MM.1S (cell line): Measurements from ENCODE around the gene ZNF546.

Experiments used
- EZH2 ChIP-seq: fragments of 300-600 bp; sonication (generic); optimal IDR thresholded peaks from 2 replicates; pipeline ENCODE3; 2017; ENCODE audit warnings: low read depth, mild to moderate bottlenecking, antibody characterized with exemption, low read length, mixed read lengths
- EZH2phosphoT487 ChIP-seq: fragments of 300-600 bp; sonication (generic); IDR thresholded peaks from 2 replicates; pipeline ENCODE4 v1.6.1; 2018; ENCODE audit warnings: antibody characterized with exemption, low read length
- TF ChIP-seq, protein P1 (sequence below): fragments of 300-600 bp; sonication (generic); IDR thresholded peaks from 2 replicates; pipeline ENCODE4 v1.5.1; 2016; ENCODE audit warnings: antibody characterized with exemption, low read length, mixed read lengths

DNA sequence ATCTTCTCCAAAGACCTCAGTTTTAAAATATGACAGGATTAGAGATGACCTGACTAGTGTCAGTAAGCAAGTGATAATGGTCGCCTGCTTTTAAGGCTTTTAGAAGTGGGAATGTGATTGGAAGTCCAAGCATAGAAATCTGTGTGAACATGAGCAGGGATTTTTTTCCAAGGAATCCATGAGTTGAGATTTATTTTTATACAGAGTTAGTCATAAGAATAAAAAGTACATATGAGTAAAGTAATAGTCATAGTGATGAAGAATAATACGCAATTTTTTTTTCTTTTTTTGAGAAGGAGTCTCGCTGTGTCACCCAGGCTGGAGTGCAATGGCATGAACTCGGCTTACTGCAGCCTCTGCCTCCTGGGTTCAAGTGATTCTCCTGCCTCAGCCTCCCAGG lies 1.6 kb downstream of the ZNF546 start:
- TF ChIP-seq EZH2 (no peak), EZH2phosphoT487 (no peak)
- TF ChIP-seq, protein P1, sequence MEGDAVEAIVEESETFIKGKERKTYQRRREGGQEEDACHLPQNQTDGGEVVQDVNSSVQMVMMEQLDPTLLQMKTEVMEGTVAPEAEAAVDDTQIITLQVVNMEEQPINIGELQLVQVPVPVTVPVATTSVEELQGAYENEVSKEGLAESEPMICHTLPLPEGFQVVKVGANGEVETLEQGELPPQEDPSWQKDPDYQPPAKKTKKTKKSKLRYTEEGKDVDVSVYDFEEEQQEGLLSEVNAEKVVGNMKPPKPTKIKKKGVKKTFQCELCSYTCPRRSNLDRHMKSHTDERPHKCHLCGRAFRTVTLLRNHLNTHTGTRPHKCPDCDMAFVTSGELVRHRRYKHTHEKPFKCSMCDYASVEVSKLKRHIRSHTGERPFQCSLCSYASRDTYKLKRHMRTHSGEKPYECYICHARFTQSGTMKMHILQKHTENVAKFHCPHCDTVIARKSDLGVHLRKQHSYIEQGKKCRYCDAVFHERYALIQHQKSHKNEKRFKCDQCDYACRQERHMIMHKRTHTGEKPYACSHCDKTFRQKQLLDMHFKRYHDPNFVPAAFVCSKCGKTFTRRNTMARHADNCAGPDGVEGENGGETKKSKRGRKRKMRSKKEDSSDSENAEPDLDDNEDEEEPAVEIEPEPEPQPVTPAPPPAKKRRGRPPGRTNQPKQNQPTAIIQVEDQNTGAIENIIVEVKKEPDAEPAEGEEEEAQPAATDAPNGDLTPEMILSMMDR: no peak
